HG03139 (cell line): ENCODE measurements around the gene FYN.
"Not testable (repeated sequence)": the region's sequence is repeated elsewhere in the genome, so short reads cannot be mapped to it uniquely, and the experiment has no call there.

Experiments used
- ATAC-seq: cut with Tn5 transposase; IDR thresholded peaks from one replicate; pipeline ENCODE4 v1.9.1; 2021; ENCODE audit not compliant: unreplicated experiment

The FYN gene

DNA sequence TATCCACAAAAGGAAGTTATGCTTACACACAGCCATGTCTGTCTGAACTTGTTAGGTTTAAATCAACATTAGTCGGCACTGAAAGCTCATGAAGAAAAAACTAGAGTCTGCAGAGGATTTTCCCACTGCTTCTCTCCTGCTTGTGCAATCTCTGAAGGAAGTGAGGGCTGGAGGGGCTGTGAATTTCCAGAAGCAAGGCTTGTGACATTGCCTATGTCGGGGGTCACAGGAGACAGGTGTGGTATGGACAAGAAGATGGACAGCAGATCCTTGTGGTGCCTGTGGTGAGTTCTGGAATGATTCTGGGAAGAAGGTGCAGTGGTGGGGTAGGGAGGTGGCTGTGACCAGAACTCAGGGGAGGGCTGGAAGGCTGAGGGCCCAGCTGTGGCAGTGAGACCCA lies 183.3 kb downstream of the FYN start:
- no peak for ATAC-seq

- no peak for ATAC-seq
These were observed 183.8 kb downstream of the FYN start for GRCh38 chr6:111689419-111689818.

GRCh38 chr6:111688331-111688730 lies 184.9 kb downstream of the FYN start:
- no peak for ATAC-seq

GRCh38 chr6:111687652-111688051 lies 185.6 kb downstream of the FYN start:
- no peak for ATAC-seq

DNA sequence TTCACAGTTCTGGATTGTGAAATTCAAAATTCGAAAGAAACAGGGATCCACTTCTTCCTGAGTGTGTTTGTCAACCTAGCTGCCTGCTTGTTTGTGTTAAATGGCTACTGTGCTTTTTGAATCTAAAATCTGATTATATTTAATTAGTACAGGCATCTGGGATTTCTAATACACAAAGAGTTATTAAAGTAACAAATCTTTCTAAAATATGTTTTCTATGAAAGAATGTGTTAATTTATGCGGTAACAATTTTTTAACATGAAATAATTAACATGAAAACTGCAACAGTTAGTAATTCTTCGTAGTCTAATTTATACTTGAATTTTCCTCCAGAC lies 186.4 kb downstream of the FYN start:
- no peak for ATAC-seq

- ATAC-seq: no peak
These were observed 186.9 kb downstream of the FYN start for GRCh38 chr6:111686249-111686931.

DNA sequence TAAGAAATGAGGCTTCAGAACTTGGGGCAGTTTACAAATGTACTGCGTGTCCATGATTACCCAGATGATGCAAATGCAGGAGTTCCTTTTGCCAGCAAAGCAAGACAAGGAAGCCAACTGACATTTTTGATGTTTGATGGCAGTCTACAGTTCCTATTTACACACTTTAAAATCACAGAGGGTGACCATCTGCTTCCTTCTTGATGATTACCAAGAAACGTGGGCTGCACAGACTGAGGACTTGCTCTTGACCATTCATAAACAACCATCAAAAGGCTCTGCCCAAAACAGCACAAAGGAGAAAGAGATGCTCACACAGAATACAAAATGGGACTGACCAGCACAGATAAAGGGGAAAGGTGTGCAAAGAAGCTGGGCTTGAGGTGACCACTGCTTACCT lies 187.7 kb downstream of the FYN start:
- ATAC-seq: no peak

DNA sequence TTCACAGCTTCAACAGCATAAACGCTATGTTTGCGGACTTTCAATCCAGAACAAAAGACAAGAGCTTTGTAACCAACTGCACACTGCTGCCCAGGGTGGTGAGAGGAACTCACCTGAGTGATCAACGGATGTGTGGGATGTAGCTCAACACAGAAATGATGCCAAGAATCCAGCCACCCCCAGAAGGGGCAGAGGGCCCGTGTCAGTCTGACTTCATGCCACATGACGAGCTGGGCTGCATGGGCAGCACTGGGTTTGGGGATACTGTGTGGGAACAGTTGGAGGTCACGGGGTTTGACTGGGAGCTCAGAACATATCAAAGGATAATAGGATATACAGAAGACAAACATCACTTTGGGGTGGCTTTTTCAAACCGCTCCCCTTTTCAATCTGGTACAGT lies 188.2 kb downstream of the FYN start:
- ATAC-seq: no peak

DNA sequence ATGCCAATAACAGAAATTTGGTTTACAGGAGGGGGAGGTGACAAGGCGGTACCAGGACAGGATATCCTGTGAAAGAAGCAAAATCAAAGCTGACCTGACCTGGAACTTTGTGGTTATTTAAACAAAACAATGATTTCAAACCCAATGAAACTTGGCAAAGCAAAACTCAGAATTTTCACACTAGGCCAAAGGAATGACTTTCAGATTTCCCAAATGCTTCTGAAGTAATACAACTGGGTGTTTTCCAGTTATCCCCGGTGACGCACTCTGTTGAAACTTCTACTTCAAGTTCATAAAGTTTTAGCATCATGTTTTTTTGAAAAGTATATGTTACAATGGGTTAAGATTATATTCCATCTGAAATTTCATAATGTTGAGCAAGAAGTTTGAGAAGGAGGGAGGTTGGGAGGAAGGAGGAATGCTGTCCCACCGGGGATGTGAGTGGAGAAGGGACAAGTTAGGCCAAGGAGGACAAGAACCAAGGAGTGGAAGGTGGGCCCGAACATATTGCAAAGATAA lies 189.4 kb downstream of the FYN start:
- no peak for ATAC-seq

GRCh38 chr6:111683157-111683556 lies 190.1 kb downstream of the FYN start:
- ATAC-seq: no peak

- ATAC-seq: no peak
These were observed 191.4 kb downstream of the FYN start for GRCh38 chr6:111681860-111682259.

- ATAC-seq: not testable (repeated sequence)
These were observed 192.2 kb downstream of the FYN start for GRCh38 chr6:111680811-111681609.

DNA sequence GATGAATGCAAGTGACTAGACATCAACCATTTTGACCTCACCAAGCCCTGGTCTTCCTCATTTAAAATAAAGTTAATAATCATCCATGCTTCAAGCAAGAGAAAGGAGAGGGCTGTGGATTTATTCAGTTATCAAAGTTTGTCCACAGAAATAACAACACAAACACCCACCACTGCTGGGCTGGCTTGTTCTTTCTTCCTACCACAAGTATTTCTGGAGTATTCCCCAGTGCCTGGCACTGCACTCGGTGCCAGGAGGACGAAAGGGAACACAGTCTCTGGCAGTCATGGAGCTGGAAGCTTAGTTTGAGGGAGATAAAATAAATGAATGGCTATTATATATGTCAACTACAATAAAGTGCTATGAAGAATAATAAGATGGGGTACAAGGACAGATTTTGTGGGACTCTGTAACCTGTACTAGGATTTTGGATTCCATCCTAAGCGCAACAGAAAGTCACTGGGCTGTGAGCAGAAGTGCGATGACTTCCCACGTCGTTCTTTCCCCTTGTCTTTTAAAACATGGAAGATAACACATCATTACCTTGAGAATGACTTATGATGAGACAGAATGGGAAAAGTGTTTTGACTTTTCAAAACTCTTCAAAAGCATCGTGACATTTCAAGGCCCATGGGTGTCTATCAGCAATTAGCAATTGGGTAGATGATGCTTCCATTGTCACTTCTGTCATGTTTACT lies 193.1 kb downstream of the FYN start:
- no peak for ATAC-seq

DNA sequence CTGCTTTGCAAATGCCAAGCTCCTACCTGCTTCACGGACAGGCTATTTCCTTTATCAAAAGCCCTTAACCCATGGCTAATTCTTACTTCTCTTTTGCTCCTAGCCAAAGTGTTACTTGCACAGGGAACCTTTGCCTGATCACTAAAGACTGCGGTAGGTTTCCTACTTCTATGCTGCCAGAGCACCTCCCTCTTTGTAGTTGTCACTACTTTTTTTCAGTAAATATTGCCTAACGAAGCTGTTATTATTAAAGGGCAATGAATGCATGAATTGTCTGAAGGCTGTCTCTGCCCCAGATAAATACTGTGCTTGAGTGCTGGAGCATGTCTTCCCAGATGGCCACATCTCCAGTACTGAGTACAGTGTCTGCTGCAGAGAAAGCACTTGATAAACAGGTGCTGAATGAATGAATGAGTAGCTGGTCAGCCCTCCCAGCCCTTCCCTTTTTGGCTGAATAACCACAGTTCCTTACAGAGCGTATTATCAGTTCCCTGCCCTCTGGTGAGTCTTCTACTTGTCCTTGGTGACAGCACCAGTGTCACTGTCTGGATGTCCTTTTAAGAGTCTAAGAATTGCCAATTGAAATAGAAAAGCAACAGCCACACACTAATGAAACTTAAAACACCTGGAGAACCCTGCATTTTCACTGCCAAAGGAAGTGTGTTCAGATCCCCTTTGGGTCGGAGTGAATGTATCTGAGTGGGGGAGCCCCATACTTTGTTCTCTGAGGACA lies 194.0 kb downstream of the FYN start:
- ATAC-seq: no peak

GRCh38 chr6:111677249-111677990 lies 195.8 kb downstream of the FYN start:
- no peak for ATAC-seq

DNA sequence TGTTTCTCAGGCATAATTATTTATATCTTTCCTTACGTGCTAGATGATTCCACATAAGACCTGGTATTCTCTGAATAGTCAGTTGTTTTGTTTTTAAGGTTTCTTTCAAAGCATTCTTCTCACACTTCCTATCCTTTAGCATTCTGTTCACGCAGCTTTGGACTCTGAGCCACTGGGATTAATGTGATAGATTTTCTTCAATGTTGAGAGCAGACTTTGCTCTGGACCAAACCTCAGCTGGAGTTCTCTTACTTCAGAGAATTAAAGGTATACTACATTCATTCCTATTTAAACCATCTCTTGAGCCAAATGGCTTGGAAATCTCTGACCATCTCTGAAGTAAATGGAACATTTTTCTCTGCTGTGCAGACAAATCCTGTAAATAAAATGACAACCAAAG lies 196.9 kb downstream of the FYN start:
- no peak for ATAC-seq

- no peak for ATAC-seq
These were observed 198.4 kb downstream of the FYN start for GRCh38 chr6:111674883-111675282.

- ATAC-seq: no peak
These were observed 198.8 kb downstream of the FYN start for GRCh38 chr6:111674413-111674812.

DNA sequence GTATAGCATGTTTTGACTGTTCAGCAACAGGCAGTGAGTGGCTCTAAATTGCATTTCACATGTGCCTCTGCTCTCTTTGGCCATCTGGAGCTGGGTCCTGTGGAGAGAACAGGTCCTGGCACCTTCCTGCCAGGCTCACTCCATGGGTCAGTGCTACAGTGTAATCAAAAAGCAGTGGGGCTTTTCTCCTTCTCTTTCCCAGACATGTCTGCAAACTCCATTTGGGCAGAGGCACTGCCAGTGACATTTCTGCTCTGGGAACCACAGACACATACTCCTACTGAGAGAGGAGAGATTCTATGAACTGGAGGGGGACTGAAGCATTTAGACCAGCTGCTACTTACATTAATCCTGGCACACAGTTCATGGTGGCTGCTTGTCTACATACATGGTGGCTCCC lies 199.3 kb downstream of the FYN start:
- ATAC-seq: no peak

GRCh38 chr6:111673532-111673931 lies 199.7 kb downstream of the FYN start:
- no peak for ATAC-seq
